ENCODE data around the gene DACT2. TPM values are rescaled to one million over a fixed set of nuclear protein-coding genes. Genes with fewer than 3 reads are reported as not detected.
A peak's percentile ranks its signal among the peaks of the same experiment; 100 is the strongest.

The DACT2 gene
- total RNA-seq, 1 experiment from 2014 or later = 4.9 TPM

DNA sequence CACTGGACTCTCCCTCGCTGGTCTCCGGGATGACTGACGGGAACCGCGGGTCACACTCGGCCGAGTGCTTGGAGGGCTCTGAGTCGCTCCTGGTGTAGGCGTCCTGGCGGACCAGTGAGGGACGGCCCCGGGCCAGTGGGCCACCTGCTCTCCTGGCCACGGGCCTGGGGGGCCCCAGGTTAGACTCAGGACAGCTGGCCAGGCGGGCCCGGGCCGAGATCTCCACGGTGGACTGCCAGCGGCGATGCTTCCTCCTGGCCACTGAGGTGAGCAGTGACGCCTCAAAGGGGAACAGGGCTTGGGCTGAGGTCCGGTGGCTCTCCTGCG is 11.9 kb downstream of the DACT2 start (continued):
- TF ChIP-seq ZNF671 (CRISPR knock-in tag; IDR thresholded peaks at IDR 0.05) (no peak), CBFB (CRISPR knock-in tag; IDR thresholded peaks at IDR 0.05; ENCODE audit: low read depth) (no peak), ZNF317 (CRISPR knock-in tag; IDR thresholded peaks at IDR 0.05; ENCODE audit: borderline replicate concordance, low read depth) (no peak), JUN (CRISPR knock-in tag; IDR thresholded peaks at IDR 0.05) (no peak)

DNA sequence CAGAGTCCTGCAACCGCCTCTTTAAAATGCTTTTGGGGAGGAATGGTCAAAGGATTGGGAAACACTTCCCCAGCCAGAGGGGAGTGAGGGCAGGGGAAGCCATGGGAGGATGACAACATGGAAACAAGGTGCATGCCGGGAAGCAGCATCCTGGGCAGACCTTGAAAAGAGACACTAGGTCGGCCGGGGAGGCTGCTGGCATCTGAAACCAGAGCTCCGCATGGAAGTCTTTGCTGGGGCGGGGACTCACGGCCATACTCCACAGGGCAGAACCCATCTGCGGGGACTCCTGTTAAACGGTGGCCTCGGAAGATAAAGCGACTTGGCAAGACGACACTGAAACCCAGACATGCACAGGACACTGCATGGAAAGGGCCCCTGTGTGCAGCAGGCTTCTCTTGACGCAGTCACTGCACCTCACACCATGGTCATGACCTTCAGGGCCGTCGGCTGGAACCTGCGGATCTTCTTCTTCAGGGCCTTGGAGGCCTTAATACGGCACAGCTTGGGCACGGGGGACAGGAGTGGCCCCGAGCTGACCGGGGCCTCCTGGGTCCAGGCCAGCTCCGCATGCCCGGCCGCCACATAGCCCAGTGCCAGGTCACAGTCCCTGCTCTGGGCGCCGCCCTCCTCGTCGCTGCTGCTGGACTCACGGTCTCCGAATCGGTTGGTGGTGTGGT is 12.4 kb downstream of the DACT2 start:
- CTCF ChIA-PET = no interaction called here

DNA sequence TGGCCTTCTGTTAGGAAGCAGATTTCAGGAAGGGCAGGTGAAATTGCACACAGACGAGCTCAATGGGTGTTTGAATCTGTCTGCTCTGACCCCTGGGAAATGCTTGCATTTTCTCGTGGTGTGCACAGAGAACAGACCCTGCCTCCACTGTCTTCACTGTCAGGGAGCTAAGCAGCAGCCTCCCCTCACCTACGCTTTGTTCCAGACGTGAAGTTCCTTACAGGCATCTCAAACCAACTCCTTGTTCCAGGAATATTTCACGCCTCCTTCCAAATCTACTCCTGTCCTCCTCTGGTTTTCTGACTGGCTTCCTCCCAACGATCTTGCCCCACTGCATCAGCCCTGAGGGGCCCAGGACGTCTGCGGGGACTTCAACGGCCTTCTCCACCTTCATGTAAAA is 13.7 kb downstream of the DACT2 start:
- CTCF ChIA-PET = interaction anchor here (1.2 kb wide), 1 partner anchor 27 kb away, joined by 4 read pairs; no protein-coding TSS in a partner anchor
- DNase-seq (ENCODE audit: low spot score) (no peak), ATAC-seq (no peak)
- Mint-ChIP-seq H3K4me3 (no peak overlapping the region), H3K27ac (peak overlapping the region; percentile 33; the same call in 1 of the 2 replicates), H3K9me3 (no peaks in the 10 kb centered on the region), H3K4me1 (peaks cover 36% of the 10 kb centered on the region), H3K27me3 (ENCODE audit: low read depth) (peaks cover 5% of the 10 kb centered on the region), H3K36me3 (no peaks in the 10 kb centered on the region)
- POLR2A ChIA-PET = no interaction called here
- no peak for TF ChIP-seq CBFB (CRISPR knock-in tag; IDR thresholded peaks at IDR 0.05; ENCODE audit: low read depth)
- no peak for TF ChIP-seq ATF6 (CRISPR knock-in tag; IDR thresholded peaks at IDR 0.05)
- TF ChIP-seq TEAD1 (CRISPR knock-in tag; IDR thresholded peaks at IDR 0.05) = no peak
- TF ChIP-seq JAZF1 (CRISPR knock-in tag; IDR thresholded peaks at IDR 0.05) = no peak
- TF ChIP-seq, protein P1, sequence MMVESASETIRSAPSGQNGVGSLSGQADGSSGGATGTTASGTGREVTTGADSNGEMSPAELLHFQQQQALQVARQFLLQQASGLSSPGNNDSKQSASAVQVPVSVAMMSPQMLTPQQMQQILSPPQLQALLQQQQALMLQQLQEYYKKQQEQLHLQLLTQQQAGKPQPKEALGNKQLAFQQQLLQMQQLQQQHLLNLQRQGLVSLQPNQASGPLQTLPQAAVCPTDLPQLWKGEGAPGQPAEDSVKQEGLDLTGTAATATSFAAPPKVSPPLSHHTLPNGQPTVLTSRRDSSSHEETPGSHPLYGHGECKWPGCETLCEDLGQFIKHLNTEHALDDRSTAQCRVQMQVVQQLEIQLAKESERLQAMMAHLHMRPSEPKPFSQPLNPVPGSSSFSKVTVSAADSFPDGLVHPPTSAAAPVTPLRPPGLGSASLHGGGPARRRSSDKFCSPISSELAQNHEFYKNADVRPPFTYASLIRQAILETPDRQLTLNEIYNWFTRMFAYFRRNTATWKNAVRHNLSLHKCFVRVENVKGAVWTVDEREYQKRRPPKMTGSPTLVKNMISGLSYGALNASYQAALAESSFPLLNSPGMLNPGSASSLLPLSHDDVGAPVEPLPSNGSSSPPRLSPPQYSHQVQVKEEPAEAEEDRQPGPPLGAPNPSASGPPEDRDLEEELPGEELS (CRISPR knock-in tag; IDR thresholded peaks at IDR 0.05) = no peak
- TF ChIP-seq, protein P2, sequence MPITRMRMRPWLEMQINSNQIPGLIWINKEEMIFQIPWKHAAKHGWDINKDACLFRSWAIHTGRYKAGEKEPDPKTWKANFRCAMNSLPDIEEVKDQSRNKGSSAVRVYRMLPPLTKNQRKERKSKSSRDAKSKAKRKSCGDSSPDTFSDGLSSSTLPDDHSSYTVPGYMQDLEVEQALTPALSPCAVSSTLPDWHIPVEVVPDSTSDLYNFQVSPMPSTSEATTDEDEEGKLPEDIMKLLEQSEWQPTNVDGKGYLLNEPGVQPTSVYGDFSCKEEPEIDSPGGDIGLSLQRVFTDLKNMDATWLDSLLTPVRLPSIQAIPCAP (CRISPR knock-in tag; IDR thresholded peaks at IDR 0.05) = no peak
- TF ChIP-seq FOXK1 (CRISPR knock-in tag; IDR thresholded peaks at IDR 0.05) = no peak
- TF ChIP-seq, protein P3, sequence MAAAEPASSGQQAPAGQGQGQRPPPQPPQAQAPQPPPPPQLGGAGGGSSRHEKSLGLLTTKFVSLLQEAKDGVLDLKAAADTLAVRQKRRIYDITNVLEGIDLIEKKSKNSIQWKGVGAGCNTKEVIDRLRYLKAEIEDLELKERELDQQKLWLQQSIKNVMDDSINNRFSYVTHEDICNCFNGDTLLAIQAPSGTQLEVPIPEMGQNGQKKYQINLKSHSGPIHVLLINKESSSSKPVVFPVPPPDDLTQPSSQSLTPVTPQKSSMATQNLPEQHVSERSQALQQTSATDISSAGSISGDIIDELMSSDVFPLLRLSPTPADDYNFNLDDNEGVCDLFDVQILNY (CRISPR knock-in tag; IDR thresholded peaks at IDR 0.05) = no peak
- TF ChIP-seq NR3C1 (CRISPR knock-in tag; conservative IDR thresholded peaks at IDR 0.05; ENCODE audit: low read depth) = no peak
- TF ChIP-seq CDX4 (CRISPR knock-in tag; IDR thresholded peaks at IDR 0.05; ENCODE audit: borderline replicate concordance) = no peak
- TF ChIP-seq RORB (CRISPR knock-in tag; IDR thresholded peaks at IDR 0.05) = no peak
- TF ChIP-seq, protein P4, sequence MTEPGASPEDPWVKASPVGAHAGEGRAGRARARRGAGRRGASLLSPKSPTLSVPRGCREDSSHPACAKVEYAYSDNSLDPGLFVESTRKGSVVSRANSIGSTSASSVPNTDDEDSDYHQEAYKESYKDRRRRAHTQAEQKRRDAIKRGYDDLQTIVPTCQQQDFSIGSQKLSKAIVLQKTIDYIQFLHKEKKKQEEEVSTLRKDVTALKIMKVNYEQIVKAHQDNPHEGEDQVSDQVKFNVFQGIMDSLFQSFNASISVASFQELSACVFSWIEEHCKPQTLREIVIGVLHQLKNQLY (CRISPR knock-in tag; IDR thresholded peaks at IDR 0.05) = no peak

More for the DNA sequence above, 12.4 kb downstream of the DACT2 start:
- Mint-ChIP-seq H3K4me1 (peaks cover 24% of the 10 kb centered on the region), H3K27me3 (ENCODE audit: low read depth) (no peaks in the 10 kb centered on the region; the same call in 1 of the 2 replicates), H3K36me3 (no peaks in the 10 kb centered on the region), H3K27ac (no peak overlapping the region), H3K4me3 (no peak overlapping the region), H3K9me3 (no peaks in the 10 kb centered on the region)
- POLR2A ChIA-PET = no interaction called here
- DNase-seq (ENCODE audit: low spot score) (no peak), ATAC-seq (no peak)
- TF ChIP-seq CDX4 (CRISPR knock-in tag; IDR thresholded peaks at IDR 0.05; ENCODE audit: borderline replicate concordance) (no peak), ZNF219 (CRISPR knock-in tag; IDR thresholded peaks at IDR 0.05; ENCODE audit: borderline replicate concordance) (no peak), HMGA2 (CRISPR knock-in tag; IDR thresholded peaks at IDR 0.05) (no peak)
- TF ChIP-seq, protein P5, sequence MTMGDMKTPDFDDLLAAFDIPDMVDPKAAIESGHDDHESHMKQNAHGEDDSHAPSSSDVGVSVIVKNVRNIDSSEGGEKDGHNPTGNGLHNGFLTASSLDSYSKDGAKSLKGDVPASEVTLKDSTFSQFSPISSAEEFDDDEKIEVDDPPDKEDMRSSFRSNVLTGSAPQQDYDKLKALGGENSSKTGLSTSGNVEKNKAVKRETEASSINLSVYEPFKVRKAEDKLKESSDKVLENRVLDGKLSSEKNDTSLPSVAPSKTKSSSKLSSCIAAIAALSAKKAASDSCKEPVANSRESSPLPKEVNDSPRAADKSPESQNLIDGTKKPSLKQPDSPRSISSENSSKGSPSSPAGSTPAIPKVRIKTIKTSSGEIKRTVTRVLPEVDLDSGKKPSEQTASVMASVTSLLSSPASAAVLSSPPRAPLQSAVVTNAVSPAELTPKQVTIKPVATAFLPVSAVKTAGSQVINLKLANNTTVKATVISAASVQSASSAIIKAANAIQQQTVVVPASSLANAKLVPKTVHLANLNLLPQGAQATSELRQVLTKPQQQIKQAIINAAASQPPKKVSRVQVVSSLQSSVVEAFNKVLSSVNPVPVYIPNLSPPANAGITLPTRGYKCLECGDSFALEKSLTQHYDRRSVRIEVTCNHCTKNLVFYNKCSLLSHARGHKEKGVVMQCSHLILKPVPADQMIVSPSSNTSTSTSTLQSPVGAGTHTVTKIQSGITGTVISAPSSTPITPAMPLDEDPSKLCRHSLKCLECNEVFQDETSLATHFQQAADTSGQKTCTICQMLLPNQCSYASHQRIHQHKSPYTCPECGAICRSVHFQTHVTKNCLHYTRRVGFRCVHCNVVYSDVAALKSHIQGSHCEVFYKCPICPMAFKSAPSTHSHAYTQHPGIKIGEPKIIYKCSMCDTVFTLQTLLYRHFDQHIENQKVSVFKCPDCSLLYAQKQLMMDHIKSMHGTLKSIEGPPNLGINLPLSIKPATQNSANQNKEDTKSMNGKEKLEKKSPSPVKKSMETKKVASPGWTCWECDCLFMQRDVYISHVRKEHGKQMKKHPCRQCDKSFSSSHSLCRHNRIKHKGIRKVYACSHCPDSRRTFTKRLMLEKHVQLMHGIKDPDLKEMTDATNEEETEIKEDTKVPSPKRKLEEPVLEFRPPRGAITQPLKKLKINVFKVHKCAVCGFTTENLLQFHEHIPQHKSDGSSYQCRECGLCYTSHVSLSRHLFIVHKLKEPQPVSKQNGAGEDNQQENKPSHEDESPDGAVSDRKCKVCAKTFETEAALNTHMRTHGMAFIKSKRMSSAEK (CRISPR knock-in tag; IDR thresholded peaks at IDR 0.05; ENCODE audit: borderline replicate concordance) = no peak
